Kidney epithelial cell (primary cell): ENCODE measurements around the gene PGBD4. TPM values are rescaled to one million over a fixed set of nuclear protein-coding genes. Genes with fewer than 3 reads are reported as not detected.

Source experiments
- DNase-seq: peaks from one replicate; pipeline ENCODE4 v3.0.0-alpha.2; 2010; ENCODE audit warnings: low read depth
- H3K27me3 ChIP-seq: 2 replicates; pipeline ENCODE4 v1.6.0; 2011; ENCODE audit warnings: low read length; ENCODE audit not compliant: control insufficient read depth, insufficient read depth
- H3K36me3 ChIP-seq: 2 replicates; pipeline ENCODE4 v1.5.1; 2011; ENCODE audit warnings: low read length; ENCODE audit not compliant: control insufficient read depth, insufficient read depth
- H3K4me3 ChIP-seq: 2 replicates; pipeline ENCODE4 v1.5.1; 2011; ENCODE audit warnings: low read depth, mild to moderate bottlenecking, control low read depth, low read length
- total RNA-seq: library from RNA; depleted of rRNA; stranded (reverse); fragments of >200 nt; gene quantifications from 2 replicates; pipeline ENCODE4 v1.2.3, GENCODE V29; 2015
- TF ChIP-seq, protein P1 (sequence below): IDR thresholded peaks from 2 replicates; pipeline ENCODE4 v1.5.1; 2011; ENCODE audit warnings: mild to moderate bottlenecking, moderate library complexity, low read length, control low read depth, inconsistent platforms; ENCODE audit not compliant: insufficient read depth, poor library complexity, severe bottlenecking

PGBD4 gene
- 0.71 and 0.96 TPM in 2 replicates for total RNA-seq

DNA sequence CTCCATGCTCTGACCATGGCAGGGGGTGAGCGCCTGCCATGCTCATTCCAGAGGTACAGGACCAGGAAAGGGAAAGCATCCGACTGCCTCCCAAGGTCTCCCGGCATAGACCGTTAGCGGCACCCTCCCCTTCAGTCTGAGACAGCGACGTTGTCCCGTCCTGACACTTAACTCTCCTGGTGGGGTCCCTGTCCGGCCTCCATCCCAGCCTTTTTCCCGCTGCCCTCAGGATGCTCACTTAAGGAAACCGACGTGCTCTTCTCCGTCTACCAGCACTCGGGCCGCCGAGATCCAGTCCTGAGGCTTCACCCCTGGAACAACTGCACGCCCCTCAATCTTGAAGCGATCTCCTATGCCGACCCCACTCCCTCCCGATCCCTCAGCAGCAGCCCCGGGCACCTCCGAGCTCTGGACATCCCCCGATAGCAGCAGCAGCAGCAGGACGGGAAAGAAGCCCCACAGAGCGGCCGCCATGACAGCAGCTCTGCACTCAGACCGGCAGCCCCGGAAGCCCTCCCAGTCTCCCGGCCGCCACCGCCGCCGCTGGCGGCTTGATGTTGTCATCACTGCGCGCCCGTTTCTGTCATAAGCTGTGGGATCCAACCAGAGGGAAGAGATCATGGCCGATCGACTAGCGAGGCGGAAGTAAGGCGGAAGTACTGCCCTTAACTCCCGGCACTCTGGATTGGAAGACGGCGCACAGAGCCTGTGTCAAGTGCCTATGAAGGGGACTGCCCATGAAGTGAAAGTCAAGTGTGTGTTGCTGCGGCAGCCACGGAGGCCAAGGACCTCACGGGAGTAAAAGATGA, at the start of gene PGBD4, which contains the start of gene EMC7:
Gene PGBD4 (plus strand): TSS at position 718 of the 809 bp plus-strand sequence. CDS start 449 bp downstream, outside the sequence.
Gene EMC7 (minus strand): TSS at position 497 of the 809 bp plus-strand sequence. CDS start 23 bp downstream, at position 474.
- peak; percentile 99 for DNase-seq
- H3K27me3 ChIP-seq: no peaks in the 10 kb centered on the region
- H3K36me3 ChIP-seq: no peaks in the 10 kb centered on the region
- H3K4me3 ChIP-seq: peak within 1 kb of the TSS; percentile 67
- TF ChIP-seq, protein P1, sequence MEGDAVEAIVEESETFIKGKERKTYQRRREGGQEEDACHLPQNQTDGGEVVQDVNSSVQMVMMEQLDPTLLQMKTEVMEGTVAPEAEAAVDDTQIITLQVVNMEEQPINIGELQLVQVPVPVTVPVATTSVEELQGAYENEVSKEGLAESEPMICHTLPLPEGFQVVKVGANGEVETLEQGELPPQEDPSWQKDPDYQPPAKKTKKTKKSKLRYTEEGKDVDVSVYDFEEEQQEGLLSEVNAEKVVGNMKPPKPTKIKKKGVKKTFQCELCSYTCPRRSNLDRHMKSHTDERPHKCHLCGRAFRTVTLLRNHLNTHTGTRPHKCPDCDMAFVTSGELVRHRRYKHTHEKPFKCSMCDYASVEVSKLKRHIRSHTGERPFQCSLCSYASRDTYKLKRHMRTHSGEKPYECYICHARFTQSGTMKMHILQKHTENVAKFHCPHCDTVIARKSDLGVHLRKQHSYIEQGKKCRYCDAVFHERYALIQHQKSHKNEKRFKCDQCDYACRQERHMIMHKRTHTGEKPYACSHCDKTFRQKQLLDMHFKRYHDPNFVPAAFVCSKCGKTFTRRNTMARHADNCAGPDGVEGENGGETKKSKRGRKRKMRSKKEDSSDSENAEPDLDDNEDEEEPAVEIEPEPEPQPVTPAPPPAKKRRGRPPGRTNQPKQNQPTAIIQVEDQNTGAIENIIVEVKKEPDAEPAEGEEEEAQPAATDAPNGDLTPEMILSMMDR: no peak

- Histone ChIP-seq H3K4me3 (no peak overlapping the region), H3K27me3 (no peaks in the 10 kb centered on the region), H3K36me3 (no peaks in the 10 kb centered on the region)
- TF ChIP-seq, protein P1: no peak
- no peak for DNase-seq
Observed at GRCh38 chr15:34054081-34054707, 47.7 kb upstream of the PGBD4 start.

DNA sequence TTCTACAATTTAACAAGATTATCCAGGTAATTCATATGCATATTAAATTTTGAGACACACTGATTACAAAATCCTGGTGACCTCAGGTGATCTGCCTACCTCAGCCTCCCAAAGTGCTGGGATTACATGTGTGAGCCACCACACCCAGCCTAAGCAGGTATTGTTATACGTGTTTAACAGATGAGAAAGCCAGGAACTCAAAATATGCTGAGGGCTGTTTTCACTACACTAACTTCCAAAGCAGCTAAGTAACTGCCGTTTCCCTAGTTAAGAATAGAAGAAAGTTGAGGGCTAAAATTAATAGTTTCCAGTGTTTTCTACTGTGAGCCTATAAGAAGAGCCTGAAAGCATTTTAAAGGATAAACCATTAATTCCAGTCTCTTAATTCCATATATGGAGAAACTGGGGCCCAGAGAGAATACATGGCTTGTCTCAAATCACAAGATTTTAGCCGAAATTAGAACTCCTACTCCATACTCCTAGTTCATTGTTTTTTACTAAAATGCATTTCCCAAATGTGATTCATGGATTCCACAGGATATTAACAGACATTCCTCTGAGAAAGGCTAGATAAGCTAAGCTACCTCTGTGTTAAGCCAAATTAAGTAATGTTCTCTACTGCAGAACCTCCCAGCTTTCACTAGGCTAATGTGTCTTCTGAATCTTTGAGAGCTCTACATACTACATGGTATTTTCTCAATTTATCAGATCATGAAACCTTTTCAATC, 45.9 kb upstream of the PGBD4 start:
- Histone ChIP-seq H3K27me3 (no peaks in the 10 kb centered on the region), H3K36me3 (no peaks in the 10 kb centered on the region), H3K4me3 (no peak overlapping the region)
- DNase-seq: peak; percentile 34
- TF ChIP-seq, protein P1: no peak

- H3K27me3 ChIP-seq: no peaks in the 10 kb centered on the region
- DNase-seq: no peak
- no peaks in the 10 kb centered on the region for H3K36me3 ChIP-seq
- TF ChIP-seq, protein P1: no peak
- H3K4me3 ChIP-seq: no peak overlapping the region
Observed at GRCh38 chr15:34056911-34057310, 45.0 kb upstream of the PGBD4 start.

DNA sequence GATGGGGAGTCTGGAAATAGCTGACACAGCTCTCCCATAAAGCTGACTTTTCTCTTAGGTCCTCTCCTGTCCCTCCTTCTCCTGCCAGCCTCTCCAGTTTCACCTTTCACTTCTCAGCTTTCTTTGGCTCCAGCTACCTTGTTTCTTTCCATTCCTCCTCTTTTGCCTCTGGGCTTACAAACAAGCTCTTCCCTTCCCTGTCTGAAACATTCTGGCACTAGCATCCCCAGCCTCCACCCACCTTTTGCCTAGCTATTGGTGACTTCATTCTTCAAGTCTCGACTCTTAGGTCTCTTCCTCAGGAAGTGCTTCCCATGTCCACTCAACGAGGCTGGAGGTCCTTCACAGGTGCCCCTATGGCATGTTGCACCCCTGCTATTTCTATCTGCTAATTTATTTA, 42.4 kb upstream of the PGBD4 start:
- DNase-seq: no peak
- TF ChIP-seq, protein P1: no peak
- H3K36me3 ChIP-seq: no peaks in the 10 kb centered on the region
- no peak overlapping the region for H3K4me3 ChIP-seq
- H3K27me3 ChIP-seq: no peaks in the 10 kb centered on the region
